Activated T-cell treated with anti-CD3 and anti-CD28 coated beads, Interleukin-2, amount 50 U/mL, for 24 hours (primary cell): ENCODE data around the gene VPS36.
"Not testable (repeated sequence)": the region's sequence is repeated elsewhere in the genome, so short reads cannot be mapped to it uniquely, and the experiment has no call there.

Experiments used
- DNase-seq: peaks from one replicate; pipeline ENCODE4 v3.0.0-alpha.2; 2020
- H3K27ac Mint-ChIP-seq: 2 replicates; pipeline ENCODE4 v1.8.0; 2020; ENCODE audit warnings: mild to moderate bottlenecking, mixed read lengths
- H3K27me3 Mint-ChIP-seq: 2 replicates; pipeline ENCODE4 v1.8.0; 2020; ENCODE audit warnings: mixed read lengths
- H3K36me3 Mint-ChIP-seq: 2 replicates; pipeline ENCODE4 v1.8.0; 2020; ENCODE audit warnings: low read depth, mixed read lengths
- H3K4me1 Mint-ChIP-seq: 2 replicates; pipeline ENCODE4 v1.8.0; 2020; ENCODE audit warnings: low read depth, mixed read lengths
- H3K4me3 Mint-ChIP-seq: 2 replicates; pipeline ENCODE4 v1.8.0; 2020; ENCODE audit warnings: mild to moderate bottlenecking, moderate library complexity, mixed read lengths
- H3K9me3 Mint-ChIP-seq: 2 replicates; pipeline ENCODE4 v1.8.0; 2020; ENCODE audit warnings: mixed read lengths

The VPS36 gene

DNA sequence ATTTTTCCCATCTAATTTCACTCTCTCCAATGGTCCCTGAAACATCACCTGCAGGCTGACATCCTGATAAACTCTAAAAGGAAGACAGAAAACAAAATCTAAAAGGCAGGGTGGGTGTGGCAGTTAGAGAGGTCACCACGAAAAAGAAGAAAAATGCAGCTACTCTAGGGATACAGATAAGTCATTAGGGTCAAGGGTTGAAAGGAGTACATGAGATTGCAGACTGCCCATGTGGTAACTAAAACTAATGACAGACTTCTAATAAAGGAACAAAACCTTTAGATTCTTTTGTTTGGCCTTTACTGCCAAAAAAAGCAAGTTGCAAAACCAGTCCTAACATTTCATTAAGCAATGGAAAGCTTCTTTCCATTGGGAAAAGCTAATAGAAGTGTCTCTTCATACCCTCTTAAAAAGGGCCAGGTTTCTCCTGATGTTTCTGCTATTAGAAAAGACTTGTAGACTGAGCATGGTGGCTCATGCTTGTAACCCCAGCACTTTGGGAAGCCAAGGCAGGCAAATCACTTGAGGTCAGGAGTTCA, 75.5 kb downstream of the VPS36 start:
- Mint-ChIP-seq H3K27me3 (no peaks in the 10 kb centered on the region), H3K27ac (no peak overlapping the region), H3K9me3 (no peaks in the 10 kb centered on the region), H3K4me1 (no peaks in the 10 kb centered on the region), H3K36me3 (no peaks in the 10 kb centered on the region), H3K4me3 (no peak overlapping the region)
- DNase-seq = no peak

DNA sequence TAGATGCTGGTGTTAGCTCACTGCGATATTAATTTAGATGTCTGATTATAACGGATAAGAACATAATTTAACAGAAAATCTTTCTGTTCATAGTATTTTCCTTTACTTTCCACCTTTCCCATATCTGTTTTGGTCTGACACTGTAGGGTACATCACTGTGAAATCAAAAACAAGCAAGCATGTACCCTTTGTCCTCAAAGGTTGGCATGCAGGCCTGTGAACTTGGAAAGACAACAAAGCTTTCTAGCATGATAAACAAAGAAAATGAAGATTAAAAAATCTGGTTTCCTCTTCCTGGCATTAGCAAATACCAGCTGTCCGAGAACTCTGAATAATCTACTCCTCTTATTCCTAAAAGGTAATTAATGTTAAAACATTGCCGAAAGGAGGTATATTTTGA, 76.0 kb downstream of the VPS36 start:
- no peaks in the 10 kb centered on the region for H3K4me1 Mint-ChIP-seq
- H3K27ac Mint-ChIP-seq = no peak overlapping the region
- H3K36me3 Mint-ChIP-seq = no peaks in the 10 kb centered on the region
- H3K9me3 Mint-ChIP-seq = no peaks in the 10 kb centered on the region
- no peak for DNase-seq
- H3K27me3 Mint-ChIP-seq = no peaks in the 10 kb centered on the region
- H3K4me3 Mint-ChIP-seq = no peak overlapping the region

GRCh38 chr13:52373277-52373676, 77.2 kb downstream of the VPS36 start:
- not testable (repeated sequence) for H3K27ac Mint-ChIP-seq, H3K36me3 Mint-ChIP-seq, H3K4me1 Mint-ChIP-seq, H3K27me3 Mint-ChIP-seq, DNase-seq, H3K4me3 Mint-ChIP-seq, H3K9me3 Mint-ChIP-seq

DNA sequence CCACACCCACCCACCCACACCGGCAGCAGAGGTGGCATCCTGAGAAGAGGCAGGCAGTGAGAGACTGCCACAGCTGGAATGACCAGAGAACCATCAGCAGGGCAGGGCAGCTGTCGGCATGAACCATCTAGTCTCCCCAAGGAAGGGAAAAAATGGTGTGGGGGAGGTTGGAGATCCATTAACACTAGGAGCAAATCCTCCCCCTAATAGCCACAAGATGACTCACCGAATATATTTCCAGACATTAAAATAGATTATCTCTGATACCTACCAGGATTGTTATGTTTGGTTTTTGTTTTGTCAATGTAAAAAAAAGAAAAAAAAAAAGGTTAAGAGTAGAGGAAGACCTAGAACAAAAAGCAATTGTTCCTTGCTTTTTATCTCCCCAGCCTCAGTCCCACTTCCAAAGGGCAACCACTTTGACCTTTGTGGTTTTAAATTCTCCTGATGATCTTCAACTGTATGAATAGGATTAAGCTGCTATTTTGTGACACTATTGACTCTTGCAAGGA, 78.6 kb downstream of the VPS36 start:
- Mint-ChIP-seq H3K4me1 (no peaks in the 10 kb centered on the region), H3K27ac (no peak overlapping the region), H3K27me3 (no peaks in the 10 kb centered on the region), H3K9me3 (no peaks in the 10 kb centered on the region), H3K36me3 (no peaks in the 10 kb centered on the region), H3K4me3 (no peak overlapping the region)
- DNase-seq = no peak

DNA sequence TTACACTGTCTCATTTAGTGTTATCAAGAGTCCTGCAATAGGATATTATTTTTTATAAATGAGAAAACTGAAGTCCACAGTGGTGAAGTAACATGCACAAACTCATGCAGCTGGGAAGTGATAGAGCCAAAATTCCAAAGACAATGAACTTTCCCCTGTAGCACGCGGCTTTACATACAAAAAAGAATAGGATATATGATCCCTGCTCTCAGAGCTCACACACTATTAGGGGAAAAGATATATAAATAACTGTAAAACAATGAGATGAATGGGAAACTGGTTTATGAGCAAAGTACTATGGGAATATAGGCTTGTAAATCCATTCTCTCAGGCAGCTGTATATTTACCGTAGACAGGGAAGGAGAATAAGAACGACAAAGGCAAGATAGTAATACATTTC, 84.1 kb downstream of the VPS36 start:
- H3K4me3 Mint-ChIP-seq = no peak overlapping the region
- no peaks in the 10 kb centered on the region for H3K36me3 Mint-ChIP-seq
- no peak overlapping the region for H3K27ac Mint-ChIP-seq
- H3K4me1 Mint-ChIP-seq = no peaks in the 10 kb centered on the region
- no peak for DNase-seq
- H3K9me3 Mint-ChIP-seq = no peaks in the 10 kb centered on the region
- peaks cover 7% of the 10 kb centered on the region for H3K27me3 Mint-ChIP-seq
